Measurements from ENCODE around the gene NAV1. TPM values are rescaled to one million over a fixed set of nuclear protein-coding genes. Genes with fewer than 3 reads are reported as not detected.

NAV1 gene
- total and polyA plus RNA-seq, 2 of the 8 experiments (the other 6 are each of a cell fraction or from before 2014, with no cell fraction given): 9.9 to 42.7 TPM

- Histone ChIP-seq H2BK5ac (ENCODE audit: low read depth, low read length) (no peak overlapping the region), H2BK120ac (replicated peaks; ENCODE audit: low read depth, low read length) (no peak overlapping the region), H4K20me1 (replicated peaks in 1 of 2; ENCODE audit: control insufficient read depth in 1 of 2, insufficient read depth in 2 of 2, low read length in 2 of 2) (no peaks in the 10 kb centered on the region), H4K91ac (replicated peaks; ENCODE audit: insufficient read length, low read length) (no peak overlapping the region), H3K23ac (ENCODE audit: insufficient read length) (no peak overlapping the region), H4K5ac (ENCODE audit: insufficient read length, low read depth, low read length) (no peak overlapping the region), H3K27ac (ENCODE audit: low read depth, low read length) (no peak overlapping the region), H3K4ac (replicated peaks; ENCODE audit: insufficient read length, low read depth, low read length) (no peak overlapping the region), H2AK5ac (ENCODE audit: low read depth, low read length) (no peak overlapping the region), H3K23me2 (ENCODE audit: low read depth, low read length) (peaks cover 5% of the 10 kb centered on the region; the same call in 1 of the 2 replicates), H3K4me3 (ENCODE audit: extremely low read depth in 1 of 4, insufficient read depth in 2 of 4, low read depth in 3 of 4, low read length in 4 of 4) (no peak overlapping the region), H3K36me3 (ENCODE audit: control insufficient read depth in 2 of 4, insufficient read depth in 4 of 4, low read length in 3 of 4) (no peaks in the 10 kb centered on the region), H2BK15ac (ENCODE audit: low read length) (no peak overlapping the region), H3K4me1 (replicated peaks in 1 of 4; ENCODE audit: control insufficient read depth in 3 of 4, insufficient read depth in 4 of 4, low read length in 3 of 4) (peaks cover 3 to 6% (median 6%) of the 10 kb centered on the region in 4 experiments; a peak in 6 of 7 replicates), H4K8ac (ENCODE audit: extremely low read depth, insufficient read depth, low read length) (no peak overlapping the region), H2BK20ac (ENCODE audit: low read length) (no peak overlapping the region), H3K27me3 (replicated peaks in 1 of 4; ENCODE audit: control insufficient read depth in 3 of 4, extremely low read depth in 1 of 4, insufficient read depth in 3 of 4, low read length in 3 of 4) (peaks cover 3 to 24% (median 16%) of the 10 kb centered on the region in 4 experiments), H3K9ac (replicated peaks in 1 of 4; ENCODE audit: extremely low read depth in 1 of 4, low read depth in 3 of 4, low read length in 3 of 4) (no peak overlapping the region), H2BK12ac (ENCODE audit: low read depth, low read length) (no peak overlapping the region), H2AFZ (ENCODE audit: low read length) (peak overlapping the region; percentile 72; the same call in 1 of the 2 replicates), H3K4me2 (ENCODE audit: insufficient read depth in 1 of 2, low read depth in 2 of 2, low read length in 2 of 2) (peak overlapping the region in 1 of 2 experiments; percentile 16; a peak in 1 of 4 replicates), H3K9me3 (ENCODE audit: insufficient read depth in 2 of 2, low read depth in 1 of 2, low read length in 1 of 2) (no peaks in the 10 kb centered on the region), H3K18ac (ENCODE audit: extremely low read depth, low read length) (no peak overlapping the region), H3K14ac (ENCODE audit: insufficient read length) (no peak overlapping the region), H3K56ac (replicated peaks; ENCODE audit: insufficient read length, low read depth, low read length) (no peak overlapping the region), H3K79me2 (ENCODE audit: control insufficient read depth in 1 of 2, insufficient read depth in 2 of 2, low read length in 2 of 2) (no peaks in the 10 kb centered on the region), H3K79me1 (ENCODE audit: low read depth, low read length) (no peaks in the 10 kb centered on the region)
- ChIA-PET POLR2A (ENCODE audit: partially characterized antibody) (interaction anchor here (1.0 to 6.3 kb wide), 7 partner anchors 10 to 332 kb away, joined by 3 to 52 read pairs (median 4); partner anchors contain the start of genes NAV1 and TNNT2), CTCF (ENCODE audit: partially characterized antibody) (interaction anchor here (0.6 to 43.8 kb wide), 36 partner anchors 5 to 1857 kb away, joined by 3 to 929 read pairs (median 7); partner anchors contain the start of genes CSRP1, IPO9, LMOD1 and NAV1)
- 65% methylated on average over 6 of the region's 6 CpGs; no CpG with 5 or more reads in 1 of the 2 experiments for WGBS, 2 experiments (ENCODE audit: extremely low coverage in 1 of 2, insufficient coverage in 1 of 2, insufficient read length in 1 of 2, insufficient replicate concordance in 2 of 2, low coverage in 1 of 2, low lambda C conversion rate in 2 of 2, missing lambda C conversion rate in 1 of 2)
- FAIRE-seq: no peak
- no peak for DNase-seq (ENCODE audit: low read depth in 1 of 2, low spot score in 2 of 2)
- TF ChIP-seq NANOG (IDR thresholded peaks at IDR 0.05; ENCODE audit: insufficient read depth, low read depth, low read length, poor library complexity, severe bottlenecking): no peak
- TF ChIP-seq PHF8 (conservative IDR thresholded peaks at IDR 0.05; ENCODE audit: low read depth, low read length): no peak
- no peak for TF ChIP-seq CREB1 (IDR thresholded peaks at IDR 0.05)
- no peak for TF ChIP-seq JUND (IDR thresholded peaks at IDR 0.05; ENCODE audit: low read length)
- no peak for TF ChIP-seq TCF12 (IDR thresholded peaks at IDR 0.05; ENCODE audit: low read depth, low read length)
- TF ChIP-seq TAF1 (IDR thresholded peaks at IDR 0.05; ENCODE audit: low read depth, low read length): no peak
- no peak for TF ChIP-seq KDM4A (IDR thresholded peaks at IDR 0.05; ENCODE audit: low read depth, low read length, severe bottlenecking)
- TF ChIP-seq SIRT6 (IDR thresholded peaks at IDR 0.05; ENCODE audit: low read length): no peak
- TF ChIP-seq TEAD4 (IDR thresholded peaks at IDR 0.05; ENCODE audit: low read depth, low read length): no peak
- no peak for TF ChIP-seq FOSL1 (IDR thresholded peaks at IDR 0.05; ENCODE audit: insufficient read depth, low read depth, low read length)
- TF ChIP-seq CTBP2 (IDR thresholded peaks at IDR 0.05; ENCODE audit: borderline replicate concordance, insufficient read depth, insufficient read length, low read length): no peak
- TF ChIP-seq HDAC2 (IDR thresholded peaks at IDR 0.05; ENCODE audit: borderline replicate concordance in 1 of 2, low read depth in 2 of 2, low read length in 2 of 2): no peak
- no peak for TF ChIP-seq SIN3A (conservative IDR thresholded peaks at IDR 0.05 in 1 of 2, IDR thresholded peaks at IDR 0.05 in 1 of 2; ENCODE audit: low read depth in 1 of 2, low read length in 2 of 2)
Observed at GRCh38 chr1:201511396-201511940, 27.5 kb upstream of the NAV1 start.

Data from H1 (cell line).